OCI-LY1 (cell line): ENCODE data around the gene SPOCK1.

ENCODE experiments used
- H2AFZ ChIP-seq: fragments of 200-600 bp; sonication (generic), shearing (Covaris generic); 2 replicates; pipeline ENCODE4 v1.6.0; 2014; ENCODE audit warnings: antibody characterized with exemption, mild to moderate bottlenecking, low read length
- H3F3A ChIP-seq: fragments of 200-600 bp; sonication (generic), shearing (Covaris generic); 2 replicates; pipeline ENCODE4 v1.6.0; 2014; ENCODE audit warnings: mild to moderate bottlenecking, antibody characterized with exemption, low read length, moderate library complexity; ENCODE audit not compliant: insufficient read depth
- H3K27ac ChIP-seq: fragments of 200-600 bp; sonication (generic); 2 replicates; pipeline ENCODE4 v1.5.1; 2014; ENCODE audit warnings: low read length, mixed run types, mild to moderate bottlenecking, low read depth; ENCODE audit not compliant: poor library complexity, severe bottlenecking
- H3K27me3 ChIP-seq: fragments of 200-600 bp; sonication (generic); 2 replicates; pipeline ENCODE4 v1.6.0; 2014; ENCODE audit warnings: antibody characterized with exemption, mild to moderate bottlenecking, low read length, moderate library complexity; ENCODE audit not compliant: insufficient read depth
- H3K36me3 ChIP-seq: fragments of 200-600 bp; sonication (generic); 2 replicates; pipeline ENCODE4 v1.6.1; 2014; ENCODE audit warnings: mild to moderate bottlenecking, antibody characterized with exemption, low read length, moderate library complexity, mixed read lengths; ENCODE audit not compliant: insufficient read depth
- H3K4me1 ChIP-seq: fragments of 200-600 bp; sonication (generic); 2 replicates; pipeline ENCODE4 v1.5.1; 2014; ENCODE audit warnings: mild to moderate bottlenecking, low read length, moderate library complexity; ENCODE audit not compliant: insufficient read depth, severe bottlenecking
- H3K4me2 ChIP-seq: fragments of 200-600 bp; sonication (generic), shearing (Covaris generic); 2 replicates; pipeline ENCODE4 v1.6.1; 2014; ENCODE audit warnings: low read length
- H3K4me3 ChIP-seq: fragments of 200-600 bp; sonication (generic); 2 replicates; pipeline ENCODE4 v1.5.1; 2014; ENCODE audit warnings: low read length, low read depth, mild to moderate bottlenecking, mixed read lengths; ENCODE audit not compliant: poor library complexity, severe bottlenecking
- H3K79me2 ChIP-seq: fragments of 200-600 bp; shearing (Covaris generic); 2 replicates; pipeline ENCODE4 v1.6.1; 2016; ENCODE audit warnings: mixed run types, low read length, mixed read lengths; ENCODE audit not compliant: insufficient read depth
- H3K9ac ChIP-seq: fragments of 200-600 bp; sonication (generic), shearing (Covaris generic); 2 replicates; pipeline ENCODE4 v1.6.1; 2014; ENCODE audit warnings: mild to moderate bottlenecking, low read length, mixed read lengths
- H3K9me2 ChIP-seq: fragments of 200-600 bp; sonication (generic), shearing (Covaris generic); 2 replicates; pipeline ENCODE4 v1.6.1; 2014; ENCODE audit warnings: low read depth, mild to moderate bottlenecking, low read length, mixed read lengths
- H3K9me3 ChIP-seq: fragments of 200-600 bp; shearing (Covaris generic); 2 replicates; pipeline ENCODE4 v1.6.1; 2014; ENCODE audit warnings: low read length, mixed read lengths
- H4K20me1 ChIP-seq: fragments of 200-600 bp; sonication (generic), shearing (Covaris generic); 2 replicates; pipeline ENCODE4 v1.6.0; 2016; ENCODE audit warnings: mild to moderate bottlenecking, low read length; ENCODE audit not compliant: insufficient read depth
- EZH2 ChIP-seq: fragments of 200-600 bp; sonication (generic), shearing (Covaris generic); IDR thresholded peaks from 2 replicates; pipeline ENCODE4 v1.8.0; 2017; ENCODE audit warnings: borderline replicate concordance, mixed run types, mild to moderate bottlenecking, antibody characterized with exemption, low read length, moderate library complexity, mixed read lengths
- TF ChIP-seq, protein P1 (sequence below): fragments of 200-600 bp; sonication (generic), shearing (Covaris generic); IDR thresholded peaks from 2 replicates; pipeline ENCODE4 v1.5.1; 2017; ENCODE audit warnings: mild to moderate bottlenecking, antibody characterized with exemption, low read length, moderate library complexity, mixed read lengths

SPOCK1 gene

DNA sequence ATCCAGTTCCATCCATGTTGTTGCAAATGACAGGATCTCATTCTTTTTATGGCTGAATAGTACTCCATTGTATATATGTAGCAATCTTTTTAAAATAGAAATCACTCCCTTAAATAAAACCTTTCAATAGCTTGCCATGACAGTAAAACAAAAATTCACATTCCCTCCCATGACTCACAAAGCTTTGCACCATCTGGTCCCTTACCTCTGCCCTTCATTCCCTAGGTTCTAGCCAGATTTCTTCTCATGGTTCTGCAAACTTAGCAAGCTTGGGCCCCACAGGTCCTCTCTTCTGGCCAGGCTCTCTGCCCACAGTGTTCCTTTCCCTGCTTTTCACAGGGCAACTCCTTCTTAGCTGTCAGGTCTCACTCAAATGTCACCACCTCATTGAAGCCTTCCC lies 4.3 kb upstream of the SPOCK1 start:
- H3K36me3 ChIP-seq = no peaks in the 10 kb centered on the region
- no peak overlapping the region for H3K27ac ChIP-seq
- H4K20me1 ChIP-seq = no peaks in the 10 kb centered on the region
- H3K79me2 ChIP-seq = no peaks in the 10 kb centered on the region
- no peaks in the 10 kb centered on the region for H3K27me3 ChIP-seq
- H3K9me2 ChIP-seq = no peaks in the 10 kb centered on the region
- no peaks in the 10 kb centered on the region for H3K9me3 ChIP-seq
- no peaks in the 10 kb centered on the region for H3K4me1 ChIP-seq
- H3K4me2 ChIP-seq = no peak overlapping the region
- TF ChIP-seq, protein P1, sequence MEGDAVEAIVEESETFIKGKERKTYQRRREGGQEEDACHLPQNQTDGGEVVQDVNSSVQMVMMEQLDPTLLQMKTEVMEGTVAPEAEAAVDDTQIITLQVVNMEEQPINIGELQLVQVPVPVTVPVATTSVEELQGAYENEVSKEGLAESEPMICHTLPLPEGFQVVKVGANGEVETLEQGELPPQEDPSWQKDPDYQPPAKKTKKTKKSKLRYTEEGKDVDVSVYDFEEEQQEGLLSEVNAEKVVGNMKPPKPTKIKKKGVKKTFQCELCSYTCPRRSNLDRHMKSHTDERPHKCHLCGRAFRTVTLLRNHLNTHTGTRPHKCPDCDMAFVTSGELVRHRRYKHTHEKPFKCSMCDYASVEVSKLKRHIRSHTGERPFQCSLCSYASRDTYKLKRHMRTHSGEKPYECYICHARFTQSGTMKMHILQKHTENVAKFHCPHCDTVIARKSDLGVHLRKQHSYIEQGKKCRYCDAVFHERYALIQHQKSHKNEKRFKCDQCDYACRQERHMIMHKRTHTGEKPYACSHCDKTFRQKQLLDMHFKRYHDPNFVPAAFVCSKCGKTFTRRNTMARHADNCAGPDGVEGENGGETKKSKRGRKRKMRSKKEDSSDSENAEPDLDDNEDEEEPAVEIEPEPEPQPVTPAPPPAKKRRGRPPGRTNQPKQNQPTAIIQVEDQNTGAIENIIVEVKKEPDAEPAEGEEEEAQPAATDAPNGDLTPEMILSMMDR = no peak
- no peak for TF ChIP-seq EZH2
- H3F3A ChIP-seq = no peaks in the 10 kb centered on the region
- H3K9ac ChIP-seq = no peak overlapping the region
- H2AFZ ChIP-seq = no peak overlapping the region
- no peak overlapping the region for H3K4me3 ChIP-seq

DNA sequence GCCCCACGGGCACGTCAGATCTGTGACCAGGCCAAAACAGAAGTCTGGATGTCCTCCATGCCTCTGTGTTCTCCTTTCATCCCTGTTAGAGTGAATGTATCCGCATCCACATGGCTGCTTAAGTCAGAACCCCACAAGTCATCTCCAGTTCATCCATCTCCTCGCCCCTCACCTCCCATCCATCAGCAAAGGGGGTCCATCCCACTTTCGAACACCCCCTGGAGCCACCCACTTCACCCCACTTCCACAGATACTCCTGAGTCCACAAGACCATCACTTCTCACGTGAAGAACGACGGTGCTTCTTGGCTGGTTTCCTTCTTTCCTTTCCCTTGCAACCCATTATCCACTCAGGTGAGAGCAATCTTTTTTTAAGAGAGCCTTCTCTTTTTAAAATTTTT lies 3.5 kb upstream of the SPOCK1 start:
- H3K9ac ChIP-seq = no peak overlapping the region
- H4K20me1 ChIP-seq = no peaks in the 10 kb centered on the region
- H3K4me1 ChIP-seq = no peaks in the 10 kb centered on the region
- H3K4me2 ChIP-seq = no peak overlapping the region
- no peak overlapping the region for H3K4me3 ChIP-seq
- no peaks in the 10 kb centered on the region for H3K79me2 ChIP-seq
- no peaks in the 10 kb centered on the region for H3K9me2 ChIP-seq
- H3K27ac ChIP-seq = no peak overlapping the region
- no peak overlapping the region for H2AFZ ChIP-seq
- no peaks in the 10 kb centered on the region for H3F3A ChIP-seq
- TF ChIP-seq, protein P1 = no peak
- no peak for TF ChIP-seq EZH2
- H3K27me3 ChIP-seq = no peaks in the 10 kb centered on the region
- H3K36me3 ChIP-seq = no peaks in the 10 kb centered on the region
- H3K9me3 ChIP-seq = no peaks in the 10 kb centered on the region

DNA sequence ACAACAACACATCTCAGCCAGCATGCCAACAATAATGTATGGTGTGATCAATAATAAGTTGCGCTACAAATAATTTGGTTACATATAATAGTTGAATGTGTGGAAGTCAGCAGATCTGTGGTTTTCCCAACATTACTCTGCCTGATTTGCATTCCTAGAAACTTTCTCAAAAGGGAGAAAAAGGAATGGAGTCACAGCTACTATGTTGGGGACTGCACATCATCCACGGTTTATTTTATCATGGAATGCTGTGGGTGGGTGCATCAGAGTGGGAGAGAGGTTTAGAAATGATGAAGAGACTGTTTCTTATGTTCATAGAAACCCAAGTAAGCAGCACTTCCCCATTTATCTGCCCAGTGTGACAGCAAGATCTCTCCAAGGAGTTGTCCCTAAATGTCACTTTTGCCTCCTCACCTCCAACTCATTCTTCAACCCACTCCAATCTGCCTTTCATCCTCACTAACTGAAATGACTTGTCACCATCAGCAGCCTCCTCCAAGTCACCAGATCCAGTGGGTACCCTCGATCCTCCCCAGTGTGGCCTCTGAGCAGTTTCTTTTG lies 2.8 kb upstream of the SPOCK1 start:
- Histone ChIP-seq H3K9me3 (no peaks in the 10 kb centered on the region), H3K36me3 (no peaks in the 10 kb centered on the region), H3K27me3 (no peaks in the 10 kb centered on the region), H3K9ac (no peak overlapping the region), H3K4me2 (no peak overlapping the region), H3K79me2 (no peaks in the 10 kb centered on the region), H3F3A (no peaks in the 10 kb centered on the region), H3K27ac (no peak overlapping the region), H3K4me1 (no peaks in the 10 kb centered on the region), H4K20me1 (no peaks in the 10 kb centered on the region), H3K9me2 (no peaks in the 10 kb centered on the region), H3K4me3 (no peak overlapping the region), H2AFZ (no peak overlapping the region)
- TF ChIP-seq, protein P1 = no peak
- no peak for TF ChIP-seq EZH2
